ENCODE measurements around the gene ILKAP. TPM values are rescaled to one million over a fixed set of nuclear protein-coding genes. Genes with fewer than 3 reads are reported as not detected.

Gene ILKAP
- total and polyA plus RNA-seq, 7 donors = 31.8 to 66.6 (median 43.8) TPM

DNA sequence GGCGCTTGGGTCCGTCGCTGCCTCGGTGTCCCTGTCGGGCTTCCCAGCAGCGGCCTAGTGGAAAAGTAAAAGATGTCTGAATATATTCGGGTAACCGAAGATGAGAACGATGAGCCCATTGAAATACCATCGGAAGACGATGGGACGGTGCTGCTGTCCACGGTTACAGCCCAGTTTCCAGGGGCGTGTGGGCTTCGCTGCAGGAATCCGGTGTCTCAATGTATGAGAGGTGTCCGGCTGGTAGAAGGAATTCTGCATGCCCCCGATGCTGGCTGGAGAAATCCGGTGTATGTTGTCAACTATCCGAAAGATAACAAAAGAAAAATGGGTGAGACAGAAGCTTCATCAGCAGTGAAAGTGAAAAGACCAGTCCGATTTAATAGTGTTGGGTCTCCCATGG lies 28.3 kb upstream of the ILKAP start:
- no peak for ATAC-seq
- intact Hi-C loops (cut with DNase I) = no loop called here
- Histone ChIP-seq H3K36me3 (ENCODE audit: insufficient read depth in 1 of 2, low read depth in 1 of 2) (no peaks in the 10 kb centered on the region), H3K27me3 (ENCODE audit: insufficient read depth in 3 of 3, low read length in 2 of 3) (no peaks in the 10 kb centered on the region), H3K4me1 (no peaks in the 10 kb centered on the region), H3K9me3 (no peaks in the 10 kb centered on the region), H3K4me3 (peak overlapping the region; percentile 64), H3K27ac (no peak overlapping the region)
- WGBS, 3 donors = 56 to 64% (median 61%) methylated on average over 21 of the region's 21 CpGs
- DNase-seq = no peak
- TF ChIP-seq, protein P1, sequence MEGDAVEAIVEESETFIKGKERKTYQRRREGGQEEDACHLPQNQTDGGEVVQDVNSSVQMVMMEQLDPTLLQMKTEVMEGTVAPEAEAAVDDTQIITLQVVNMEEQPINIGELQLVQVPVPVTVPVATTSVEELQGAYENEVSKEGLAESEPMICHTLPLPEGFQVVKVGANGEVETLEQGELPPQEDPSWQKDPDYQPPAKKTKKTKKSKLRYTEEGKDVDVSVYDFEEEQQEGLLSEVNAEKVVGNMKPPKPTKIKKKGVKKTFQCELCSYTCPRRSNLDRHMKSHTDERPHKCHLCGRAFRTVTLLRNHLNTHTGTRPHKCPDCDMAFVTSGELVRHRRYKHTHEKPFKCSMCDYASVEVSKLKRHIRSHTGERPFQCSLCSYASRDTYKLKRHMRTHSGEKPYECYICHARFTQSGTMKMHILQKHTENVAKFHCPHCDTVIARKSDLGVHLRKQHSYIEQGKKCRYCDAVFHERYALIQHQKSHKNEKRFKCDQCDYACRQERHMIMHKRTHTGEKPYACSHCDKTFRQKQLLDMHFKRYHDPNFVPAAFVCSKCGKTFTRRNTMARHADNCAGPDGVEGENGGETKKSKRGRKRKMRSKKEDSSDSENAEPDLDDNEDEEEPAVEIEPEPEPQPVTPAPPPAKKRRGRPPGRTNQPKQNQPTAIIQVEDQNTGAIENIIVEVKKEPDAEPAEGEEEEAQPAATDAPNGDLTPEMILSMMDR (IDR thresholded peaks at IDR 0.05) = no peak

DNA sequence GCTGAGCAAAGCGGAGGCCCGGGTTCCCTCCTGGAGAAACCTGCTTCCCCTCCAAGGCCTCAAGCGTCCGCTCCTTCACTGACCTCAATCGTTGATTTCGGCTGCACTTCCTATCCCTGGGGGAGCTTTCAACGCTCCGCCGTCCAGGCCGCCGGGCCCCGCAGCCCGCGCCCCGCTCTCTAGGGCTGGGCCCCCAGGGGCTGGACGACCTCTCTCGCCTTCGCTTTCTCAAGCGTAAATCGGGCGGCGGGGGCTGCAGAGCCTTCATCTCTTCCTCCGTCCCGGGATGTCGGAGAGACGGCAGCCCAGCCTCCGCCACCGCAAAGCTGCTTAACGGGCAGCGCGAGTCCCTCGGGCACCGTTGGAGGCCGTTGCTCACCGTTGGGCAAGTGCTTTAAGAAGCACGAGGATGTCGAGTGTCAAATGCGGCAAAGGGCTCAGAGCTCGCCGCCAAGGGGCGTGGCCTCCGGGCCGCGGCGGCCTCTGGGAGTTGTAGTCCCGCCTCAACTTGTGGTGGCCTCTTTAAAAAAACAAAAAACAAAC lies 27.8 kb upstream of the ILKAP start:
- no peaks in the 10 kb centered on the region for H3K36me3 ChIP-seq (ENCODE audit: insufficient read depth in 1 of 2, low read depth in 1 of 2)
- H3K27ac ChIP-seq = peak overlapping the region; percentile 23
- H3K9me3 ChIP-seq = no peaks in the 10 kb centered on the region
- ATAC-seq (peak; percentile 74 to 93 (median 86)), DNase-seq (peak; percentile 83 to 92)
- H3K4me1 ChIP-seq = no peaks in the 10 kb centered on the region
- peak overlapping the region; percentile 64 for H3K4me3 ChIP-seq
- TF ChIP-seq, protein P1 (IDR thresholded peaks at IDR 0.05) = no peak
- intact Hi-C loops (cut with DNase I) = no loop called here
- H3K27me3 ChIP-seq (ENCODE audit: insufficient read depth in 3 of 3, low read length in 2 of 3) = no peaks in the 10 kb centered on the region
- WGBS, 3 donors = 6 to 20% (median 8%) methylated on average over 45 to 46 of the region's 46 CpGs

DNA sequence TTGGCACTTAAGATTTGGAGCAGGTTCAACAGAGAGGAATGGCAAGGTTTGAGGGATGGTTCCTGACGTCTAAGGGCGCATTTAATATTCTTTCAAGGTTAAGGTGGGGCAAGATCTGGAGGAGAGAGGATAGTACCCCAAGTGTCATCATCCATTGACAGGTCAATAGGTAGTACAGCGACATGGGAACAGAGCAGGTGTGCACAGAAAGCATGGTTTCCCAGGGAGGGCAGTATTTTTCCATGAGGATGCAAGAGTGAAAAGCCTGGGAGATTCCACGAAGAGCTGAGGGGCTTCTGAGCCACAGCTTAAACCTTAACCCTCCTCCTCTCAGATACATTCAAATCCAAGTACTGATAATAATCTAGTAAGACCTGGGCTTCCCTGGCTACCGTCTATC lies 27.2 kb upstream of the ILKAP start:
- H3K9me3 ChIP-seq = no peaks in the 10 kb centered on the region
- no peak for DNase-seq
- no peak overlapping the region for H3K27ac ChIP-seq
- intact Hi-C loops (cut with DNase I) = no loop called here
- no peaks in the 10 kb centered on the region for H3K27me3 ChIP-seq (ENCODE audit: insufficient read depth in 3 of 3, low read length in 2 of 3)
- TF ChIP-seq, protein P1 (IDR thresholded peaks at IDR 0.05) = no peak
- ATAC-seq = no peak
- no peaks in the 10 kb centered on the region for H3K36me3 ChIP-seq (ENCODE audit: insufficient read depth in 1 of 2, low read depth in 1 of 2)
- H3K4me1 ChIP-seq = no peaks in the 10 kb centered on the region
- peak overlapping the region; percentile 64 for H3K4me3 ChIP-seq
- 81 to 84% (median 83%) methylated on average over 5 of the region's 5 CpGs for WGBS, 3 donors

DNA sequence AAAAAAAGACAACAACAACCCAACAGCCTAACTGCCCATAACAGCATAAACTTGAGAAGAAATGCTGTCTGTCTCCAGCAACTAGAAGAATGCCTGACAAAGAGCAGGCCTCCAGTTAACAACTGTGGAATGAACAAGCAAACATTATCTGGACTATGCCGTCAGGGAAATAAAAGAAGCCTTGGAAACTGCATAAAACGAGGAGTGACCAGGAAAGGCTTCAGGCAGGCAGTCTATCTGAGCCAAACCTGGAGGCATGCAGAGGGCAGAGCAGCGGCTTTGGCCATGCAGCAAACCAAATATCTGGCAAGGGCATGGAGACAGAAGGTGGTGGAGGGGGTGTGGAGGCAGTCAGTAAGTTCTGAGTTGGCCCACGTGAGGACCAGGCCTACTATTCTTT lies 25.2 kb upstream of the ILKAP start:
- intact Hi-C loops (cut with DNase I) = no loop called here
- Histone ChIP-seq H3K36me3 (ENCODE audit: insufficient read depth in 1 of 2, low read depth in 1 of 2) (no peaks in the 10 kb centered on the region), H3K4me1 (no peaks in the 10 kb centered on the region), H3K4me3 (no peak overlapping the region), H3K27ac (no peak overlapping the region), H3K9me3 (no peaks in the 10 kb centered on the region), H3K27me3 (ENCODE audit: insufficient read depth in 3 of 3, low read length in 2 of 3) (no peaks in the 10 kb centered on the region)
- DNase-seq (no peak), ATAC-seq (peak in 1 of 4 donors; percentile 20)
- 31 to 45% (median 34%) methylated on average over 4 of the region's 4 CpGs for WGBS, 3 donors
- TF ChIP-seq, protein P1 (IDR thresholded peaks at IDR 0.05) = no peak

DNA sequence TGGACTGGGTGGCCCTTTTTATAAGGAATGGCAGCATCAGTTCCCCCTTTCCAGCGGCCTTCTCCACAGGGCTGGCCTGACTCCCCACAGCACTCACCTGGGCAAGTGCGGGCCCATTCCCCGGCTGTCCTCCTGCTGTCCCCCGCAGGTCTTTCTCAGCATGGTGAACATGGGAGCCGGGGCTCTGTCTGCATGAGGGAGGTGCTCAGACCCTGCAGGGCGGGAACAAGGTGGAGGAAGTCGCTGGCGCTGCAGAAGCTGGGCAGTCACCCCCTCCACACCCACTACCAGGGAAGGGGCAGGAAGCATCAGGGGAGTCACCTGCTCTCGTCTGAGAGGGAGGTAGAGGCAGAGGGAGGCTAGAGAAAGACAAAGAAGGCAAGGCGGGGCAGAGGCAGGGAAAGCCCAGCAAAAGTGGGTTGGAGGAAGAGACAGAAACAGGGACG lies 24.1 kb upstream of the ILKAP start:
- H3K27ac ChIP-seq = no peak overlapping the region
- TF ChIP-seq, protein P1 (IDR thresholded peaks at IDR 0.05) = no peak
- no peaks in the 10 kb centered on the region for H3K4me1 ChIP-seq
- no peak for ATAC-seq
- H3K9me3 ChIP-seq = no peaks in the 10 kb centered on the region
- no peak overlapping the region for H3K4me3 ChIP-seq
- intact Hi-C loops (cut with DNase I) = no loop called here
- no peaks in the 10 kb centered on the region for H3K27me3 ChIP-seq (ENCODE audit: insufficient read depth in 3 of 3, low read length in 2 of 3)
- DNase-seq = no peak
- WGBS, 3 donors = 88 to 93% (median 92%) methylated on average over 11 of the region's 11 CpGs
- no peaks in the 10 kb centered on the region for H3K36me3 ChIP-seq (ENCODE audit: insufficient read depth in 1 of 2, low read depth in 1 of 2)

Measured in psoas muscle (tissue), 8 donors.